Retinal pigment epithelial cell (primary cell): ENCODE results near the gene AGAP3.

ENCODE experiments used
- DNase-seq: peaks from one replicate; pipeline ENCODE4 v3.0.0-alpha.2; 2010; ENCODE audit warnings: low read depth
- H3K4me3 ChIP-seq: 2 replicates; pipeline ENCODE4 v1.5.1; 2011; ENCODE audit warnings: mild to moderate bottlenecking, low read length, control low read depth, moderate library complexity
- CTCF ChIP-seq: conservative IDR thresholded peaks from 2 replicates; pipeline ENCODE4 v1.5.1; 2011; ENCODE audit warnings: low read depth, low read length, control low read depth, inconsistent platforms

AGAP3 gene

GRCh38 chr7:151126491-151127137 is 40.3 kb downstream of the AGAP3 start:
- DNase-seq = no peak
- no peak for TF ChIP-seq CTCF
- H3K4me3 ChIP-seq = no peak overlapping the region

GRCh38 chr7:151128144-151128543 is 41.9 kb downstream of the AGAP3 start:
- no peak for DNase-seq
- H3K4me3 ChIP-seq = no peak overlapping the region
- no peak for TF ChIP-seq CTCF

- H3K4me3 ChIP-seq = no peak overlapping the region
- DNase-seq = no peak
- no peak for TF ChIP-seq CTCF
These were observed 42.4 kb downstream of the AGAP3 start for GRCh38 chr7:151128716-151129115.

GRCh38 chr7:151129117-151129959 is 43.1 kb downstream of the AGAP3 start:
- DNase-seq = no peak
- TF ChIP-seq CTCF = no peak
- H3K4me3 ChIP-seq = no peak overlapping the region

GRCh38 chr7:151129960-151130591 is 43.8 kb downstream of the AGAP3 start:
- TF ChIP-seq CTCF = no peak
- H3K4me3 ChIP-seq = no peak overlapping the region
- no peak for DNase-seq

GRCh38 chr7:151130741-151131157 is 44.5 kb downstream of the AGAP3 start:
- TF ChIP-seq CTCF = no peak
- DNase-seq = no peak
- no peak overlapping the region for H3K4me3 ChIP-seq
